Measurements from ENCODE around the gene UACA.

The UACA gene

GRCh38 chr15:70659662-70660061, 103.7 kb downstream of the UACA start:
- no peak for DNase-seq

GRCh38 chr15:70658641-70659040, 104.7 kb downstream of the UACA start:
- DNase-seq = no peak

GRCh38 chr15:70653426-70653825, 109.9 kb downstream of the UACA start:
- no peak for DNase-seq

- no peak for DNase-seq
Measured at GRCh38 chr15:70652341-70652740, 111.0 kb downstream of the UACA start.

GRCh38 chr15:70651303-70651845, 112.0 kb downstream of the UACA start:
- DNase-seq = no peak

- no peak for DNase-seq
Measured at GRCh38 chr15:70650567-70651302, 112.6 kb downstream of the UACA start.

GRCh38 chr15:70647396-70647795, 116.0 kb downstream of the UACA start:
- no peak for DNase-seq

GRCh38 chr15:70646169-70646568, 117.2 kb downstream of the UACA start:
- no peak for DNase-seq

- DNase-seq = no peak
Measured at GRCh38 chr15:70643783-70644125, 119.6 kb downstream of the UACA start.

- no peak for DNase-seq
Measured at GRCh38 chr15:70643106-70643782, 120.1 kb downstream of the UACA start.

GRCh38 chr15:70636540-70637165, 126.7 kb downstream of the UACA start:
- peak; percentile 45 for DNase-seq

GRCh38 chr15:70635895-70636294, 127.5 kb downstream of the UACA start:
- DNase-seq = no peak

GRCh38 chr15:70633991-70634390, 129.4 kb downstream of the UACA start:
- no peak for DNase-seq

GRCh38 chr15:70633103-70633831, 130.1 kb downstream of the UACA start:
- DNase-seq = no peak

- DNase-seq = peak; percentile 39
Measured at GRCh38 chr15:70632491-70633102, 130.8 kb downstream of the UACA start.

- no peak for DNase-seq
Measured at GRCh38 chr15:70632079-70632478, 131.3 kb downstream of the UACA start.

GRCh38 chr15:70629735-70630273, 133.6 kb downstream of the UACA start:
- no peak for DNase-seq

- DNase-seq = no peak
Measured at GRCh38 chr15:70628549-70628896, 134.8 kb downstream of the UACA start.

- peak; percentile 92 for DNase-seq
Measured at GRCh38 chr15:70627734-70628548, 135.4 kb downstream of the UACA start.

- no peak for DNase-seq
Measured at GRCh38 chr15:70627322-70627721, 136.0 kb downstream of the UACA start.

GRCh38 chr15:70625438-70625837, 137.9 kb downstream of the UACA start:
- no peak for DNase-seq

- no peak for DNase-seq
Measured at GRCh38 chr15:70625011-70625410, 138.3 kb downstream of the UACA start.
